Stomach (tissue), 9 donors: ENCODE data around the gene HOXD3. TPM values are rescaled to one million over a fixed set of nuclear protein-coding genes. Genes with fewer than 3 reads are reported as not detected.

Experiments
- DNase-seq, 2 donors: peaks; one replicate each; pipeline versions ENCODE4 v3.0.0 to v3.0.0-alpha.2; 2013 to 2019
- H3K27ac ChIP-seq, 5 donors: fragments of 200-600 bp in 4 of 5; sonication (generic) in 4 of 5; one replicate each; pipeline ENCODE4 v1.5.1; 2013 to 2019; ENCODE audit warnings: mild to moderate bottlenecking in 1 of 5, moderate library complexity in 1 of 5
- H3K27me3 ChIP-seq, 3 donors: fragments of 200-600 bp; sonication (generic); one replicate each; pipeline ENCODE4 v1.5.1; 2017 to 2019; ENCODE audit warnings: mixed run types in 1 of 3
- H3K36me3 ChIP-seq, 4 donors: fragments of 200-600 bp; sonication (generic); 1 replicate in 3 of 4; 2 replicates in 1 of 4; pipeline ENCODE4 v1.5.1; 2016 to 2019
- H3K4me1 ChIP-seq, 4 donors: fragments of 200-600 bp; sonication (generic); one replicate each; pipeline ENCODE4 v1.5.1; 2016 to 2019
- H3K4me3 ChIP-seq, 4 donors: fragments of 200-600 bp; sonication (generic) in 3 of 4; one replicate each; pipeline ENCODE4 v1.5.1; 2016 to 2019; ENCODE audit warnings: mild to moderate bottlenecking in 1 of 4
- H3K9me3 ChIP-seq, 4 donors: fragments of 200-600 bp; sonication (generic); one replicate each; pipeline ENCODE4 v1.5.1; 2016 to 2019
- CTCF ChIP-seq, 7 experiments: fragments of 450-650 bp in 4 of 7; fragments of 200-600 bp in 3 of 7; sonication (generic) in 3 of 7; IDR thresholded peaks; one replicate each; pipeline ENCODE4 v1.5.1; 2016 to 2019; ENCODE audit warnings: antibody characterized with exemption in 7 of 7, control low read depth in 2 of 7, mild to moderate bottlenecking in 1 of 7
- EP300 ChIP-seq: sonication (generic); formaldehyde crosslinking; IDR thresholded peaks from one replicate; pipeline ENCODE4 v1.6.1; 2017; ENCODE audit warnings: antibody characterized with exemption
- POLR2A ChIP-seq, 4 donors: fragments of 450-650 bp; IDR thresholded peaks; one replicate each; pipeline ENCODE4 v1.6.1; 2016; ENCODE audit warnings: antibody characterized with exemption in 4 of 4, control low read depth in 2 of 4, mild to moderate bottlenecking in 1 of 4, moderate library complexity in 1 of 4
- POLR2AphosphoS5 ChIP-seq, 3 donors: sonication (generic); formaldehyde crosslinking; IDR thresholded peaks; one replicate each; pipeline ENCODE4 v1.6.1; 2016; ENCODE audit warnings: antibody characterized with exemption in 3 of 3
- WGBS, 5 donors: extraction: QIAGEN DNeasy Blood & Tissue Kit in 3 of 5; methylation state at CpG; one replicate each; pipeline versions ENCODE4 v1.1.5 to v1.1.7; 2013 to 2018; 5-methylcytosine and 5-hydroxymethylcytosine counted together
- intact Hi-C: fragments of 100-400 bp; cut with DNase I; formaldehyde crosslinking; loops from one replicate; pipeline ENCODE4 v1.15.1; 2023; ENCODE audit warnings: low total_unique reads
- polyA plus RNA-seq, 3 donors: library from polyadenylated mRNA; stranded (reverse); fragments of 200-250 nt; gene quantifications; one replicate each; pipeline ENCODE4 v1.2.3, GENCODE V29; 2013
- total RNA-seq, 5 donors: library from RNA; depleted of rRNA; stranded (reverse); fragments of >200 nt; gene quantifications; one replicate each; pipeline versions ENCODE4 v1.1.0 to v1.2.3, GENCODE V29; 2014 to 2016
- donor health status: healthy with polysubstance abuse.
- donor health status: Bipolar disorder and iron deficiency.
- donor health status: healthy.

HOXD3 gene
- total and polyA plus RNA-seq, 8 donors: 0.44 to 11.0 (median 2.0) TPM; not detected in 2

DNA sequence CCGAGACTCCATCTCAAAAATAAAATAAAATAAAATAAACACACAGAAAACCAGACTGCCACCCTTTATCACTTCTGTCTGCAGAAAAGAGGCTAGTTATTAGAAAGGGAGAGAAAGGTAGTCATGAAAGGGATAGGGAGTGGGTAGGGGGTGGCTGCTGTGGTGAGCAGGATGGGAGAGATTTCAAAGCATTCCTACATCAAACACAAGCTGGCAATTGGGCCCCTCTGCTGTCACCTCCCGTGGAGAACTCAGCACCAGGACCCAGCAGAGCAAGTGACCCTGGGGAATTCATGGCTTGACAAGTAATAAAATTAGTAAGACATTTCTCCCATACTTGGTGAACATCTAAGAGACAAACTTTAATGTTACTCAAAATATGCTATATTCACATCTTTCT, 27.6 kb downstream of the HOXD3 start:
- Histone ChIP-seq H3K27me3 (peaks cover 9 to 100% (median 53%) of the 10 kb centered on the region in 3 donors), H3K36me3 (no peaks in the 10 kb centered on the region), H3K9me3 (peaks cover 0 to 5% (median 0%) of the 10 kb centered on the region in 4 donors), H3K27ac (no peak overlapping the region), H3K4me3 (no peak overlapping the region), H3K4me1 (peaks cover 21 to 26% (median 24%) of the 10 kb centered on the region in 4 donors)
- intact Hi-C loops: no loop called here
- no peak for TF ChIP-seq POLR2AphosphoS5 (IDR thresholded peaks at IDR 0.05)
- TF ChIP-seq CTCF (IDR thresholded peaks at IDR 0.05): no peak
- no peak for TF ChIP-seq EP300
- TF ChIP-seq POLR2A (IDR thresholded peaks at IDR 0.05): no peak
- no peak for DNase-seq
- 43 to 53% (median 50%) methylated on average over 2 of the region's 2 CpGs for WGBS, 5 donors

DNA sequence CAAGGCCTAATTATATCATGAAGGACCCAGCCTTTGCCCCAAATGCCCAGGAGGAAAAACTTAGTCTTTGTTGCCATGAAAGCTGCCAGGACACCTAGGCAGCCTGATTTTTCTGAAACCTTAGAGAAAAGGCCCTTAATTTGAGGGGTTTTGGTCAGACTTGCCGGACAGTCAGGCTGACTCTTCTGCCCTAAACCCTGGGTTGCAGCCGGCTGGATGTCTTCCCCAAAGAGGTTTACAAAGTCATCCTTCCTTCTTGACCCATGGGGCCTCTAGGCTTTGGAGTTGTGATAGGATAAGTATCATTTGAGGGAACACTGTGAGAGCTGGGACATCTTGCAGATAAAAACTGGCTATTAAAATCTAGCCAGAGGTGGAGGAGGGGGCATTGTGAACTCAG, 28.9 kb downstream of the HOXD3 start:
- Histone ChIP-seq H3K27me3 (peaks cover 14 to 100% (median 57%) of the 10 kb centered on the region in 3 donors), H3K4me3 (no peak overlapping the region), H3K36me3 (no peaks in the 10 kb centered on the region), H3K9me3 (peaks cover 0 to 5% (median 0%) of the 10 kb centered on the region in 4 donors), H3K27ac (no peak overlapping the region), H3K4me1 (peaks cover 26 to 32% (median 29%) of the 10 kb centered on the region in 4 donors)
- intact Hi-C loops: no loop called here
- DNase-seq: no peak
- 62 to 78% (median 74%) methylated on average over 2 of the region's 2 CpGs for WGBS, 5 donors
- TF ChIP-seq POLR2A (IDR thresholded peaks at IDR 0.05) (no peak), EP300 (no peak), CTCF (IDR thresholded peaks at IDR 0.05) (no peak), POLR2AphosphoS5 (IDR thresholded peaks at IDR 0.05) (no peak)

- peaks cover 14 to 100% (median 70%) of the 10 kb centered on the region in 3 donors for H3K27me3 ChIP-seq
- WGBS, 5 donors: 4 to 8% (median 6%) methylated on average over 13 of the region's 13 CpGs
- no peak for TF ChIP-seq POLR2A (IDR thresholded peaks at IDR 0.05)
- no peak for TF ChIP-seq CTCF (IDR thresholded peaks at IDR 0.05)
- TF ChIP-seq POLR2AphosphoS5 (IDR thresholded peaks at IDR 0.05): no peak
- TF ChIP-seq EP300: no peak
- intact Hi-C loops: no loop called here
- H3K4me3 ChIP-seq: peak overlapping the region; percentile 53 to 73 (median 61)
- H3K36me3 ChIP-seq: no peaks in the 10 kb centered on the region
- H3K27ac ChIP-seq: peak overlapping the region in 2 of 5 donors; percentile 39 to 66
- H3K9me3 ChIP-seq: peaks cover 0 to 5% (median 0%) of the 10 kb centered on the region in 4 donors
- peak in 1 of 2 donors; percentile 22 for DNase-seq
- H3K4me1 ChIP-seq: peaks cover 26 to 32% (median 29%) of the 10 kb centered on the region in 4 donors
Observed at GRCh38 chr2:176187200-176187898, 30.2 kb downstream of the HOXD3 start.

DNA sequence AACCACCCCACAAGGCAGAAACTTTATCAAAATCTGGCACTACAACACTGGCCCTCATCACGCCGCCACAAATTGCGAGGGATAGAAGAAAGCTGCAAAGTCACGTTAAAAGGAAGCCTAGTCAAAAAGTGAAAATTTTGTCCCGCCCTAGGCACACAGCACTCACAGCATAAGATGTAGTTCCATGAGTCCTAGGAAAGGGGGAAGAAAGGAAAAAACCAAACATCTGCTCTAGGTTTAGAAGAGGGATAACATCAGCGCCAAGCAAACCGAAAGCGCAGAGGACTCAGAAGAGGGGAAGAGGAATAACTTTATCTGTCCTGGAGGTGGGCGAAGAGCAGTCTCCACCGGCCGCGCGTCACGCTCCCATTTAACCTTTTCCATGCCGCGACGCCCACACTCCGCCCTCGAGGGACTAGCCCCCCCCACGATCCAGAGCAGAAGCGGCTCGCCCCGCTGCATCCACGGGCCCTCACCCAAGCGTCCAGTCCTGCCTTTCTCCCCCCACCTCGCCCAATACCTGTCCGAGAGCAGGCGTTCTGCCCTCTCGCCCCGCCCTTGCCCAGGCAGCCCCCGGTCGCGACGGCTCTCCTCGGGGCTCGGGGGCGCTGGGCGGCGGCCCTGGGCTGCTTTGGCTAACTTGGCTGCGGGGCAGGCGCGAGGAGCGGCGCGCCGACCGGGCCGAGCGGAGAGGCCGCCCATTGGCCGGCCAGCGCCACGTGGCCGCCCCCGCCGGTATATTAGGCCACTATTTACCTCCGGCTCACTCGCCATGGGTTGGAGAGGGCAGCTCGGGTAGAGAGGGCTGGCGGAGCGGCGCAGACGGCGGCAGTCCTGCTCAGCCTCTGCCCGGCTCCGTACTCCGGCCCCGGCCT, 31.0 kb downstream of the HOXD3 start, which contains the start of gene HOXD1:
TSS of gene HOXD1 (plus strand) at position 770 of the 875 bp plus-strand sequence. CDS start 134 bp downstream, outside the sequence.
- Histone ChIP-seq H3K4me3 (peak within 1 kb of the TSS; percentile 53 to 73 (median 61)), H3K9me3 (peaks cover 0 to 5% (median 0%) of the 10 kb centered on the region in 4 donors), H3K27ac (peak within 1 kb of the TSS in 3 of 5 donors; percentile 20 to 66 (median 39)), H3K27me3 (peaks cover 14 to 100% (median 76%) of the 10 kb centered on the region in 3 donors), H3K36me3 (no peaks in the 10 kb centered on the region), H3K4me1 (peaks cover 26 to 32% (median 29%) of the 10 kb centered on the region in 4 donors)
- 1 to 6% (median 4%) methylated on average over 36 to 68 of the region's 68 CpGs for WGBS, 5 donors
- TF ChIP-seq CTCF (IDR thresholded peaks at IDR 0.05) (no peak), EP300 (no peak), POLR2AphosphoS5 (IDR thresholded peaks at IDR 0.05) (no peak), POLR2A (IDR thresholded peaks at IDR 0.05) (no peak)
- DNase-seq: peak in 1 of 2 donors; percentile 65
- intact Hi-C loops: no loop called here
